T-helper 9 cell (primary cell): ENCODE measurements around the gene SEMA6A.

ENCODE experiments used
- DNase-seq: peaks from one replicate; pipeline ENCODE4 v3.0.0-alpha.2; 2020

SEMA6A gene

GRCh38 chr5:116488356-116489041 is 86.1 kb downstream of the SEMA6A start:
- DNase-seq, result no peak

DNA sequence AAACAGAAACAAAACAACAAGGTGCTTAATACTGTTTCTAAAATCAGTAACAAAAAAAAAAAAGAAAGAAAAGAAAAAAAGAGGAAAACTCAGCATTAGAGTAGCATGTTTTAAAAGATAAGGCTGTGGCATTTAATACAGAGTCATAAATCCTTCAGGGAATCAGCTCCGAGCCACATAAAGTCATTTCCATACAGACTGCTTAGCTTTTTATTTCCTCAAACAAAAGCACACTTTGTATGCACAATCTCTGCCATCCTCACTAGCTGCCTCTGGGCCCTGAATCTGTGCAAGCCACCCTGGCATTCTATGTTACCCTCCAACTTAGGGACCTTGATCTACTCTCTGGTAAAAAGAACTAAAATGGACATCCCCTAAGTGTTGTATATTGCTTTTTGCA is 87.6 kb downstream of the SEMA6A start:
- no peak for DNase-seq

GRCh38 chr5:116486588-116486987 is 88.0 kb downstream of the SEMA6A start:
- no peak for DNase-seq

- DNase-seq, result no peak
These were observed 90.0 kb downstream of the SEMA6A start for GRCh38 chr5:116484645-116485044.

DNA sequence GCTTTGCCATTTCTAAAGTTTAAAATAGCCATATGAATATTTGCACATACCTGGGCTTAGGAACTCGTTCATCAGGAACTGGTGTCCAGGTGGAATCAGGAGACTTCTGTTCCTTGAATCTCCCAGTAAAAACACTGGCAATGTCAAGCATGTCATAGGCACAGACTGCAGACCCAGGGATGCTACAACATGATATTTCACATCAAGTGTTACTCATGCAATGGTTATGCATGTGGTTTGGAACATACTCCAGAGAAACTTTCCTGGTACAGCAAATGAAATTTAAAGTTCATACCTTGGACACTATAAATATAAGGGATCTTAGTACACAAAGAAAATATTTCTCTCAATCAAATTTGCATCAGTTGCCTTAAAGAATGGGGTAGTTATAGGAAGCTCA is 92.2 kb downstream of the SEMA6A start:
- no peak for DNase-seq

GRCh38 chr5:116480894-116481510 is 93.6 kb downstream of the SEMA6A start:
- no peak for DNase-seq

GRCh38 chr5:116479776-116480675 is 94.6 kb downstream of the SEMA6A start:
- DNase-seq, result no peak

DNA sequence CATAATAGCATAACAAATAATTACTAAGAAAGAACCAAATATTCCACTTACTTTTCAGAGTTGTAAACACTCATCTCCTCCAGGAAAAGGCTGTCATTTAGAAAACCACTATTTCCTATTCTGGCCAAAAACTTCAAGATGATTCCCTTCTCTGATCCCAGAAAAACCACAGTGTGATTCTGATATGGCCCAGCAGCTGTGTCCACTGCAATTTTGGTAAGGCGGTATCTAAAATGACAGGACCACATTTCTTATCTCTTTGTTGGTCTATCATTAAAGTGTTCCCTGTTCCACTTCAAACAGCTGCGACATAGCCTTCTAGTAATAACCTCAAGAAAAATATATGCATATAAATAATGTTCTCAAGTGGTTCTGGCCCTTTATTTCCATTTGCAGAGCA is 96.1 kb downstream of the SEMA6A start:
- no peak for DNase-seq

- no peak for DNase-seq
These were observed 97.6 kb downstream of the SEMA6A start for GRCh38 chr5:116476897-116477537.

DNA sequence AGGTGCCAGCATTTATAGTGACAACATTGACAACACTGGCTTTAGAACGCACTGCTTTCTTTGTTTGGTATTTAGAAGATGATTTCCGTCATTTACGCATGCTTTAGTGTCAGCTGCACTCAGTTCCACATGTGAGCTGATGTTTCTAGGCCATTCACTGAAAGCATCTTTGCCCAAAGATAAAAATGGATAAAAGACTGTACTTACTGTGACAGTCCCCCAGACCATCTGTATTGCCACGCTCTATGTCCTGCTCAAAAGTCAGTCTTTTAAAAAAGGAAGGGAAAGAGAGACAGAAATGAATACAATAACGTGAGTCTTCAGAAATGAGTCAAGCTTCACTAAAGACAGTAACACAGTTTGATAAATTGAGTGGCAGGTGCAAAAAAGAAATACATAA is 99.3 kb downstream of the SEMA6A start:
- DNase-seq, result no peak

- no peak for DNase-seq
These were observed 100.9 kb downstream of the SEMA6A start for GRCh38 chr5:116473706-116474105.

DNA sequence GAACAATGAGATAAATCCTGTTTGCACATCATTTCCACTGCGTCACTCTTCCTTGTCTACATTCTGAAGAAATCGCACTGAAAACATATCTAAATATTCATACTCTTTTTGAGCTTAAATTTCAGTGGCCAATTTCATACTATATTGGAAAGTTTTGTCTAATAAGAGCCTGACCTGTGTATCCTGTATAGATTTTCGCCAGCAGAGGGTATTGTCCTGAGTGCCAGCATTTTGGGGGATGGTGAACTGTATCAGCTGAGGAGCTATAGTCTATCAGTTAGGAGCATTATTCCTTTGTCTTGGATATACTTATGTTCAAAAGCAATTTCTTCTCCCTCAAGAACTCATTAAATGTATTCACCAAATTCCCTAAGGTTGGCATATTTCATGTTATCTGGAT is 102.3 kb downstream of the SEMA6A start:
- DNase-seq, result no peak

DNA sequence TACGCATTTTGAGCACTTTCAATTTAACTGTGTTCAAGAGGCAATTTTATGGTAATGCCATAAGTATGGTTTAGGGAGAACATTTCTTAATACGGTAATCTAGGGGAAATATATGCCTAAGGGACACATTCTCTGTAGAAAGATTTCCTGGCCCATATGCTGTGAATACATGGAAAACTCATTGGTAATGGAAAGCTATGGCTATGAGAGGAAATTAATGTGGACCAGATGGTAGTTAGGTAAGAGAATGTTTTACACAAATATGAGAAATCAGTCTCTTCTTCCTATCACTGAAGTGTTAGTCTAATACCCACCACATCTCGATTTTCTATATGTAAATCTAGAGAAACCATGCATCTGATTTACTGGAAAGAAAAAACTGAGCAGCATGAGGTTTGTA is 105.0 kb downstream of the SEMA6A start:
- DNase-seq, result no peak

GRCh38 chr5:116468583-116468982 is 106.0 kb downstream of the SEMA6A start:
- no peak for DNase-seq

GRCh38 chr5:116467465-116467843 is 107.2 kb downstream of the SEMA6A start:
- no peak for DNase-seq

GRCh38 chr5:116466727-116467464 is 107.7 kb downstream of the SEMA6A start:
- no peak for DNase-seq

DNA sequence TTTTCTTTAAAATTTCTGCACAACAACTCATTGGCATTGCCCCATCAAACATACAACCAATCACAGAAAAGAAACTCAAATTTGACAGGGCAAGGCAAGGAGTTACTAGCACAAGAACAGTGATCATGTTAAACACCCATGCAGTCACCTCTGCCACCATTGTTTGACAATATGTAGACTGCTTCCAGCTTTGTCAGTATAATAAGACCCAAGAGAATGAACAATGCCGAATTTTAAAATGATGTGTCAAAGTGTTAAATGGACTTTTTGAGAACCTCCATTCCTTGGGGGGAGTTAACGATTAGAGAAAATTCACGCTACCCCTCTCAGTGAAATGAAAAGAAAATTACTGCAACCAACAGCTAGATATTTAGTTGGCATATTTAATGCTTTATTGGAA is 109.2 kb downstream of the SEMA6A start:
- no peak for DNase-seq

DNA sequence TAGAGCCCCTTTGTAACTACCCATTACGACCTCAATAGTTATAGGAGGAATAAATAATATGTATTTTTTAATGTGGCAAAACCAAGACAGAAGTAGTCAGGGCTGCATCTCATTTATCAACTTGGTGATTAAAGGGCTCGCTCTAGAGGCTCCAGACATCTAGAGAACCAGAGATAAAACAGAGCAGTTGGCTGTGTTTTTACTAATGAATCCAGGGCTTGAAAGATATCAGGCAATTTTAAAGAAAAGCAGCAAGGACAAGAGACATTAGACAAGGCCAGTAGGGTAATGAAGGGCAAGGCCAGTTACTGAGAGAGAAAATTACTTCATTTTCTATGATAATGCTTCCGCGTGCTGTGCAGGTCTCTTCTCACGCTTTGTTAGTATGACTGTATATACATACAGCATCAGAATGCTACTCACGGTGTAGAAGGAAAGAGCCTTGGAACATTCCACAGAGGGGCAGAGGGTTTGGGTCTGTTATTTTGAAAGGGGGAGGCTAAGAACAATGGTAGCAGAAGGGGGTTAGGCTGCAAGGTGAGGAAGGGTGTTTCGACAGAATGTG is 110.4 kb downstream of the SEMA6A start:
- DNase-seq, result no peak

GRCh38 chr5:116462500-116462899 is 112.1 kb downstream of the SEMA6A start:
- DNase-seq, result no peak

DNA sequence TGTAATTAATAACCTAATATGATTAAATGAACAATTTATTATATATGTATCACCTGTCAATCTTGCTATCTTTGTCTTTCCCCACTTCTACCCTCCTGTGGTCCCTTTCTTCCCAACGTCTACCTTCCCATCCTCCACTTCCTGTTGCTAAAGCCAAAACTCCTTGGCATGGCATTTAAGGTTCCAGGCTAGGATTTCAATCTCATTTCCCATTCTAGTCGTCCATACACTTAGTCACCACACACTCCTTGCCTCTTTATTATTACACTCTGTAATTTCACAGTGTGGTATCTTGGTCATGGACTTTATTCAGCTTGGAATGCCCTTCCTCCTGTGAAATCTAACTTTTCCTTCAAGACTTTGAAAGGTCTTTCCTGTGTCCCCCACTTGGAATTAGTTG is 115.3 kb downstream of the SEMA6A start:
- no peak for DNase-seq

- no peak for DNase-seq
These were observed 117.6 kb downstream of the SEMA6A start for GRCh38 chr5:116457062-116457461.

GRCh38 chr5:116456036-116456435 is 118.6 kb downstream of the SEMA6A start:
- DNase-seq, result no peak
